ENCODE results near the gene STX1B. TPM values are rescaled to one million over a fixed set of nuclear protein-coding genes. Genes with fewer than 3 reads are reported as not detected.
A peak's percentile ranks its signal among the peaks of the same experiment; 100 is the strongest.

Gene STX1B
- total RNA-seq, 4 donors from 2014 or later, result 0.13 to 0.36 TPM; not detected in 2

DNA sequence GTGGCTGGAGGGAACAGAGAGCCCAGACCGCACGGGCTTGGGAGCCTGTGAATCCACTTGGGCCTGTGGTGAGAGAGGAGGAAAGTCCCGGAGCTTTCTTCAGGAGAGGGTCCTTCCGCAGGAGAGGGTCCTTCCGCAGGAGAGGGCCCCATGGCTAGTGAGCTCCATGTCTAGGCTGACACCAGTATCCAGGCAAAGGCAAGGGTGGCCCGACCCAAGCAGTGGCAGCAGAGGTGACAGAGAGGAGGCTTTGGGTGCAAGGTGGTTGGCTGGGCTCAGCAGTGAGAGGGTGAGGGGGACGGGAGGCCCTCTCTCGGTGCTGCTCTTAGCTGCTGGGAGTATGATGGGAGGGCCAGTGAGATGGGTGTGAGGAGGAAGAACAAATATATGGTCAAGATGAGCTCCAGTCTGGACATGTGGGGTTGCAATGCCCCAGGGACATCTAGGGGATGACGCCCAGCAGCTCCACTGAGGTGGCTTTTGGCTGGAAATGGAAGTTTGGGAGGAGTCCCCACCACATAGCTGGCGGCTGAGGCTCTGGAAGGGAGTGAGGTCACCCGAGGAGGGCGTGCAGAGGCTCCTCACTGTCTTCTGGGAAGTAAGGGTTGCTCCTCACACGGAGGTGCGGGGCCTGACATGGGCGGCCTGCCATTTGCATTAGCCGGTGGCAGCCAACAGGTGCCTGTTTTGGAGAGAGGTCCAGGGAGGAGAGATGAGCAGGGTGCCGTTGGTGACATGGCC, 27.7 kb downstream of the STX1B start:
- H3K27ac ChIP-seq, result no peak overlapping the region
- TF ChIP-seq POLR2A (IDR thresholded peaks at IDR 0.05), result no peak
- TF ChIP-seq, protein P1, sequence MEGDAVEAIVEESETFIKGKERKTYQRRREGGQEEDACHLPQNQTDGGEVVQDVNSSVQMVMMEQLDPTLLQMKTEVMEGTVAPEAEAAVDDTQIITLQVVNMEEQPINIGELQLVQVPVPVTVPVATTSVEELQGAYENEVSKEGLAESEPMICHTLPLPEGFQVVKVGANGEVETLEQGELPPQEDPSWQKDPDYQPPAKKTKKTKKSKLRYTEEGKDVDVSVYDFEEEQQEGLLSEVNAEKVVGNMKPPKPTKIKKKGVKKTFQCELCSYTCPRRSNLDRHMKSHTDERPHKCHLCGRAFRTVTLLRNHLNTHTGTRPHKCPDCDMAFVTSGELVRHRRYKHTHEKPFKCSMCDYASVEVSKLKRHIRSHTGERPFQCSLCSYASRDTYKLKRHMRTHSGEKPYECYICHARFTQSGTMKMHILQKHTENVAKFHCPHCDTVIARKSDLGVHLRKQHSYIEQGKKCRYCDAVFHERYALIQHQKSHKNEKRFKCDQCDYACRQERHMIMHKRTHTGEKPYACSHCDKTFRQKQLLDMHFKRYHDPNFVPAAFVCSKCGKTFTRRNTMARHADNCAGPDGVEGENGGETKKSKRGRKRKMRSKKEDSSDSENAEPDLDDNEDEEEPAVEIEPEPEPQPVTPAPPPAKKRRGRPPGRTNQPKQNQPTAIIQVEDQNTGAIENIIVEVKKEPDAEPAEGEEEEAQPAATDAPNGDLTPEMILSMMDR (IDR thresholded peaks at IDR 0.05 in 4 of 5, conservative IDR thresholded peaks at IDR 0.05 in 1 of 5), result no peak
- ATAC-seq (no peak), DNase-seq (peak in 1 of 2 donors; percentile 62)
- no peaks in the 10 kb centered on the region for H3K9me3 ChIP-seq
- no peak overlapping the region for H3K4me3 ChIP-seq
- H3K36me3 ChIP-seq, result peaks cover 0 to 46% of the 10 kb centered on the region in 2 donors
- intact Hi-C loops (cut with DNase I; ENCODE audit: low total_unique reads), result loop anchor here (10.0 kb wide), 1 partner anchor 732 kb away; a partner anchor contains a TSS
- peaks cover 9 to 15% of the 10 kb centered on the region in 2 donors for H3K4me1 ChIP-seq
- in situ Hi-C loops (cut with MboI; ENCODE audit: low sequenced_read_pairs in 4 of 4), result loop anchor here in 3 of 4 donors (10.0 to 25.0 kb wide), 5 partner anchors 105 to 880 kb away; partner anchors contain the start of genes ZNF267 (in 3 of the 3), ZNF843 (in 2 of the 3), COX6A2 (in 1 of the 3) and PRSS36 (in 1 of the 3)
- H3K27me3 ChIP-seq, result no peaks in the 10 kb centered on the region

DNA sequence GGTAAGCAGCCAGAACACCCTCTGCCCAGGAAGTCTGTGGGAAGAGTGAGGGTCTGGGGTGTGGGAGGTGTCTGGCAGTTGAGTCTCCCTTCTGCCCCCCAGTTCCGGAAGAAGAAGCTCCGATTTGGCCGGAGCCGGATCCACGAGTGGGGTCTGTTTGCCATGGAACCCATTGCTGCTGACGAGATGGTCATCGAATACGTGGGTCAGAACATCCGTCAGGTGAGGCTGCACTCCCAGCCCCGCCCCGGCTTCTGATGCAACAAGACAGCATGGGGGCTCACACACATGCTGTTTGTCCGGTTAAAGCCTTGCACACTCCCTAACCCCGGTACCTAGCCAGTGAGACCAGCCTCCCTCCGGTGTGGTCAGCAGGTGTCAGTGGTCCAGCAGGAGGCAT, 29.5 kb downstream of the STX1B start:
- ATAC-seq (no peak), DNase-seq (no peak)
- no peaks in the 10 kb centered on the region for H3K27me3 ChIP-seq
- no peak for TF ChIP-seq POLR2A (IDR thresholded peaks at IDR 0.05)
- TF ChIP-seq, protein P1 (IDR thresholded peaks at IDR 0.05 in 4 of 5, conservative IDR thresholded peaks at IDR 0.05 in 1 of 5), result no peak
- intact Hi-C loops (cut with DNase I; ENCODE audit: low total_unique reads), result loop anchor here (10.0 kb wide), 1 partner anchor 734 kb away; a partner anchor contains a TSS
- no peak overlapping the region for H3K27ac ChIP-seq
- no peaks in the 10 kb centered on the region for H3K9me3 ChIP-seq
- in situ Hi-C loops (cut with MboI; ENCODE audit: low sequenced_read_pairs in 4 of 4), result loop anchor here in 3 of 4 donors (10.0 to 25.0 kb wide), 5 partner anchors 106 to 881 kb away; partner anchors contain the start of genes ZNF267 (in 3 of the 3), ZNF843 (in 2 of the 3), COX6A2 (in 1 of the 3) and PRSS36 (in 1 of the 3)
- peaks cover 0 to 63% of the 10 kb centered on the region in 2 donors for H3K36me3 ChIP-seq
- H3K4me1 ChIP-seq, result peaks cover 9 to 10% of the 10 kb centered on the region in 2 donors
- H3K4me3 ChIP-seq, result no peak overlapping the region

DNA sequence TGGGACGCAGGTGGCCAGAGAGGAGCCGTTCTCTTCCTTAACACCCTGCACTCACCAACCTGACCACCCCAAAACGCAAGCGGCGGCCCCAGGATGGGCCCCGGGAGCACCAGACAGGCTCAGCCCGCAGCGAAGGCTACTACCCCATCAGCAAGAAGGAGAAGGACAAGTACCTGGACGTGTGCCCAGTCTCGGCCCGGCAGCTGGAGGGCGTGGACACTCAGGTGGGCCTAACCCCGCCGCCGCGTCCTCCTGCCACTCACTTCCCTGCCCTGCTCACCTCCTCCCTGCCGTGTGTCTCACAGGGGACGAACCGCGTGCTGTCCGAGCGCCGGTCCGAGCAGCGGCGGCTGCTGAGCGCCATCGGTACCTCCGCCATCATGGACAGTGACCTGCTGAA, 30.0 kb downstream of the STX1B start:
- peaks cover 0 to 68% of the 10 kb centered on the region in 2 donors for H3K36me3 ChIP-seq
- no peaks in the 10 kb centered on the region for H3K27me3 ChIP-seq
- ATAC-seq, result no peak
- peaks cover 4 to 5% of the 10 kb centered on the region in 2 donors for H3K4me1 ChIP-seq
- H3K4me3 ChIP-seq, result no peak overlapping the region
- no peaks in the 10 kb centered on the region for H3K9me3 ChIP-seq
- intact Hi-C loops (cut with DNase I; ENCODE audit: low total_unique reads), result loop anchor here (10.0 kb wide), 1 partner anchor 734 kb away; a partner anchor contains a TSS
- in situ Hi-C loops (cut with MboI; ENCODE audit: low sequenced_read_pairs in 4 of 4), result loop anchor here in 3 of 4 donors (10.0 to 25.0 kb wide), 5 partner anchors 107 to 882 kb away; partner anchors contain the start of genes ZNF267 (in 3 of the 3), ZNF843 (in 2 of the 3), COX6A2 (in 1 of the 3) and PRSS36 (in 1 of the 3)
- no peak for DNase-seq
- no peak for TF ChIP-seq POLR2A (IDR thresholded peaks at IDR 0.05)
- TF ChIP-seq, protein P1 (IDR thresholded peaks at IDR 0.05 in 4 of 5, conservative IDR thresholded peaks at IDR 0.05 in 1 of 5), result no peak
- no peak overlapping the region for H3K27ac ChIP-seq

DNA sequence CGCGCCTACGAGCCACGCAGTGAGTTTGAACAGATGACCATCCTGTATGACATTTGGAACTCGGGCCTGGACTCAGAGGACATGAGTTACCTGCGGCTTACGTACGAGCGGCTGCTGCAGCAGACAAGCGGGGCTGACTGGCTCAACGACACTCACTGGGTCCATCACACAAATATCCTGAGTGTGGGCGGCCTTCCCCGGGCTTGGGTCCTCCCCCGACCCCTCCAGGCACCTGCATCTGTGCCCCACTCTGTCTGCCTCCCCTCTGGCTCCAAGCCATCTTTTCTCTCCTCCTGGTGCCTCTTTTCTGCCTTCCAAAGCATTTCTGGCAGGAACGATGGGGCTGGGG, 30.4 kb downstream of the STX1B start:
- Histone ChIP-seq H3K9me3 (no peaks in the 10 kb centered on the region), H3K27me3 (no peaks in the 10 kb centered on the region), H3K36me3 (peaks cover 0 to 73% of the 10 kb centered on the region in 2 donors), H3K27ac (no peak overlapping the region), H3K4me1 (peaks cover 0 to under 1% of the 10 kb centered on the region in 2 donors), H3K4me3 (no peak overlapping the region)
- TF ChIP-seq POLR2A (IDR thresholded peaks at IDR 0.05), result no peak
- TF ChIP-seq, protein P1 (IDR thresholded peaks at IDR 0.05 in 4 of 5, conservative IDR thresholded peaks at IDR 0.05 in 1 of 5), result no peak
- in situ Hi-C loops (cut with MboI; ENCODE audit: low sequenced_read_pairs in 4 of 4), result loop anchor here in 3 of 4 donors (10.0 to 25.0 kb wide), 5 partner anchors 107 to 882 kb away; partner anchors contain the start of genes ZNF267 (in 3 of the 3), ZNF843 (in 2 of the 3), COX6A2 (in 1 of the 3) and PRSS36 (in 1 of the 3)
- intact Hi-C loops (cut with DNase I; ENCODE audit: low total_unique reads), result loop anchor here (10.0 kb wide), 1 partner anchor 735 kb away; a partner anchor contains a TSS
- DNase-seq, result no peak
- no peak for ATAC-seq
